ENCODE data around the gene SLC45A2.

GRCh38 chr5:33999978-34000377 is 15.5 kb upstream of the SLC45A2 start:
- TF ChIP-seq CTCF (IDR thresholded peaks at IDR 0.05) (no peak), POLR2A (IDR thresholded peaks at IDR 0.05) (no peak)

All from testis (tissue), 2 donors.